Calu3 (cell line): Measurements from ENCODE around the gene WDFY4. TPM values are rescaled to one million over a fixed set of nuclear protein-coding genes. Genes with fewer than 3 reads are reported as not detected.

Source experiments
- BruUV-seq: library from RNA; stranded (reverse); fragments of 400-500 nt; replicated peaks from 2 replicates; lab custom pipeline; 2021; lab: Mats Ljungman, UMichigan
- CTCF ChIA-PET: fragments of 300-600 bp; sonication (Branson Sonifier 250); formaldehyde crosslinking; loops from one replicate; lab custom pipeline; 2022; ENCODE audit warnings: antibody characterized with exemption; lab: Charles Lee
- DNase-seq: peaks from one replicate; pipeline ENCODE4 v3.0.0; 2022
- H3K27ac Mint-ChIP-seq: one replicate; pipeline ENCODE4 v1.8.0; 2022; ENCODE audit warnings: mixed read lengths; ENCODE audit not compliant: unreplicated experiment
- H3K27me3 Mint-ChIP-seq: one replicate; pipeline ENCODE4 v1.8.0; 2022; ENCODE audit warnings: mixed read lengths; ENCODE audit not compliant: unreplicated experiment
- H3K36me3 Mint-ChIP-seq: one replicate; pipeline ENCODE4 v1.8.0; 2022; ENCODE audit warnings: mild to moderate bottlenecking, moderate library complexity, mixed read lengths; ENCODE audit not compliant: insufficient read depth, unreplicated experiment
- H3K4me1 Mint-ChIP-seq: one replicate; pipeline ENCODE4 v1.8.0; 2022; ENCODE audit warnings: mild to moderate bottlenecking, low read depth, mixed read lengths; ENCODE audit not compliant: unreplicated experiment
- H3K4me3 Mint-ChIP-seq: one replicate; pipeline ENCODE4 v1.8.0; 2022; ENCODE audit warnings: mild to moderate bottlenecking, low read depth, moderate library complexity, mixed read lengths; ENCODE audit not compliant: unreplicated experiment
- H3K9me3 Mint-ChIP-seq: one replicate; pipeline ENCODE4 v1.8.0; 2022; ENCODE audit warnings: low read depth, mixed read lengths; ENCODE audit not compliant: unreplicated experiment
- intact Hi-C: fragments of 100-400 bp; cut with micrococcal nuclease; formaldehyde crosslinking; loops from one replicate; pipeline ENCODE4 v1.10.0; 2022; ENCODE audit not compliant: unreplicated experiment
- total RNA-seq: library from RNA; stranded (reverse); gene quantifications from 2 replicates; pipeline ENCODE4 v1.2.3, GENCODE V29; 2022
- TF ChIP-seq, protein P1 (sequence below): fragments of 200-600 bp; IDR thresholded peaks from one replicate; pipeline ENCODE4 v1.8.0; 2022; ENCODE audit warnings: antibody characterized with exemption; ENCODE audit not compliant: unreplicated experiment

WDFY4 gene
- total RNA-seq, 1 experiment from 2014 or later: not detected

DNA sequence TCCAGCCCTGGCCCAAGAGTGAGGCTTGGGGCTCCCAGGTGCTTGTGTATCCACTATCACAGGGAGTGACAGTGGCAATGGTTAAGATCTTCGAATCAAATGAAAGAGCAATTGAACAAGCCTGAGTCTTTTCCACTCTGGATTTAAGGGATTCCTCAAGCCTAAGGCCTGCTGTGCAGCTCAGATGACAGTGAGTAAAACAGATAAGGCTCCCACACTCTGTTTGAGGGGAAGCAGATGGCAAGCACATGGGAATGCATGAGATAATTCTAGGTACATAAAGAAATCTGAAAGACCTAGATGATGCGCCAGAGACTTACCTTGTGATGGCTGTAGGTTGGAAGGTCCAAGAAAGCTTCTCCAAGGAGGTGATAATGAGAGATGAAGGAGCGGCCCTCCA, 159.9 kb downstream of the WDFY4 start:
- Mint-ChIP-seq H3K4me3 (no peak overlapping the region), H3K27me3 (peaks cover 81% of the 10 kb centered on the region), H3K9me3 (no peaks in the 10 kb centered on the region), H3K4me1 (no peaks in the 10 kb centered on the region), H3K27ac (no peak overlapping the region), H3K36me3 (no peaks in the 10 kb centered on the region)
- CTCF ChIA-PET: no interaction called here
- intact Hi-C loops: no loop called here
- no TSS peak for BruUV-seq
- TF ChIP-seq, protein P1, sequence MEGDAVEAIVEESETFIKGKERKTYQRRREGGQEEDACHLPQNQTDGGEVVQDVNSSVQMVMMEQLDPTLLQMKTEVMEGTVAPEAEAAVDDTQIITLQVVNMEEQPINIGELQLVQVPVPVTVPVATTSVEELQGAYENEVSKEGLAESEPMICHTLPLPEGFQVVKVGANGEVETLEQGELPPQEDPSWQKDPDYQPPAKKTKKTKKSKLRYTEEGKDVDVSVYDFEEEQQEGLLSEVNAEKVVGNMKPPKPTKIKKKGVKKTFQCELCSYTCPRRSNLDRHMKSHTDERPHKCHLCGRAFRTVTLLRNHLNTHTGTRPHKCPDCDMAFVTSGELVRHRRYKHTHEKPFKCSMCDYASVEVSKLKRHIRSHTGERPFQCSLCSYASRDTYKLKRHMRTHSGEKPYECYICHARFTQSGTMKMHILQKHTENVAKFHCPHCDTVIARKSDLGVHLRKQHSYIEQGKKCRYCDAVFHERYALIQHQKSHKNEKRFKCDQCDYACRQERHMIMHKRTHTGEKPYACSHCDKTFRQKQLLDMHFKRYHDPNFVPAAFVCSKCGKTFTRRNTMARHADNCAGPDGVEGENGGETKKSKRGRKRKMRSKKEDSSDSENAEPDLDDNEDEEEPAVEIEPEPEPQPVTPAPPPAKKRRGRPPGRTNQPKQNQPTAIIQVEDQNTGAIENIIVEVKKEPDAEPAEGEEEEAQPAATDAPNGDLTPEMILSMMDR: no peak
- DNase-seq: no peak

GRCh38 chr10:48845512-48845911, 160.8 kb downstream of the WDFY4 start:
- CTCF ChIA-PET: no interaction called here
- BruUV-seq: no TSS peak
- DNase-seq: no peak

DNA sequence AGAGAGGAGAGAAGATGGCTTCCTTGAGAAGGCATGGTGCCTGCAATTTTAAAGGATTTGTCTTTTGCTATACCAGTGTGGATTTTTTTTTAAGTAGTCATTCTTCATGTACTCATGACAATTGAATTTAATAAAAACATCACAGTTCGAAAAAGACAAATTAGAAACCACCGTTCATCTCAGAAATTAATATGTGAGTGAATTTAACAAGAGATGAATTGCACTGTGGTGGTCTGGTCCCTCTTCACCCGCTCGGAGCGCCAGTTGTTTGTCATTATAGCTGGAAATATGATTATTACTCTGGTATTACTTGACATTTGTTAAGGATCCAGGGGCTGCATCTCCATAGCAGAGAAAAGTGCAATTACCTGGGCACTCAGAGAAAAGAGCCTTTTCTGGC, 163.0 kb downstream of the WDFY4 start:
- intact Hi-C loops: no loop called here
- Mint-ChIP-seq H3K9me3 (no peaks in the 10 kb centered on the region), H3K4me1 (no peaks in the 10 kb centered on the region), H3K36me3 (no peaks in the 10 kb centered on the region), H3K27ac (no peak overlapping the region), H3K27me3 (peaks cover 86% of the 10 kb centered on the region), H3K4me3 (no peak overlapping the region)
- TF ChIP-seq, protein P1: no peak
- CTCF ChIA-PET: no interaction called here
- no peak for DNase-seq
- BruUV-seq: no TSS peak

More at GRCh38 chr10:48845512-48845911, 160.8 kb downstream of the WDFY4 start:
- intact Hi-C loops: no loop called here
- H3K4me1 Mint-ChIP-seq: no peaks in the 10 kb centered on the region
- H3K27me3 Mint-ChIP-seq: peaks cover 81% of the 10 kb centered on the region
- TF ChIP-seq, protein P1: no peak
- H3K4me3 Mint-ChIP-seq: no peak overlapping the region
- no peaks in the 10 kb centered on the region for H3K36me3 Mint-ChIP-seq
- H3K27ac Mint-ChIP-seq: no peak overlapping the region
- H3K9me3 Mint-ChIP-seq: no peaks in the 10 kb centered on the region

DNA sequence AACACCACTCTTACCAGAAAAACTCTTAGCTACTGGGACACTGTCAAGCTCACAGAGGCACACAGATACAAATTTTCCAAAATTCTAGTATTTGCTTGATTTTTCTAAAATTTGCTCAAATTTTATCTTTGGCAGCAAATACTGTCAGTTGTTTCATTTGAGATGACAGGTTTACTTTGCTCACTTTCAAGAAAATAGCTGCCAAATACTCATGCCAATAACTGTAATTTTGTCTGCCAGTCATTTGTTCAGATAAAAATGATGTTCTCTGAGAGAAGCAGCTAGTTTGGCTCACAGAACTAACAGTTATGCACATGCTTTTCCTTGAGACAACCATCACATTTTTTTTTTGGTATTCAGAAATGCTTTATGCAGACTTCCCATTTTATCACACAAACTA, 172.2 kb downstream of the WDFY4 start:
- peaks cover 54% of the 10 kb centered on the region for H3K27me3 Mint-ChIP-seq
- BruUV-seq: no TSS peak
- TF ChIP-seq, protein P1: no peak
- no peak overlapping the region for H3K27ac Mint-ChIP-seq
- DNase-seq: no peak
- intact Hi-C loops: no loop called here
- H3K4me3 Mint-ChIP-seq: no peak overlapping the region
- H3K36me3 Mint-ChIP-seq: no peaks in the 10 kb centered on the region
- CTCF ChIA-PET: interaction anchor here (0.8 kb wide), 1 partner anchor 10 kb away, joined by 3 read pairs; no protein-coding TSS in a partner anchor
- H3K9me3 Mint-ChIP-seq: peaks cover 2% of the 10 kb centered on the region
- H3K4me1 Mint-ChIP-seq: no peaks in the 10 kb centered on the region
